Measurements from ENCODE around the gene VEPH1.

DNA sequence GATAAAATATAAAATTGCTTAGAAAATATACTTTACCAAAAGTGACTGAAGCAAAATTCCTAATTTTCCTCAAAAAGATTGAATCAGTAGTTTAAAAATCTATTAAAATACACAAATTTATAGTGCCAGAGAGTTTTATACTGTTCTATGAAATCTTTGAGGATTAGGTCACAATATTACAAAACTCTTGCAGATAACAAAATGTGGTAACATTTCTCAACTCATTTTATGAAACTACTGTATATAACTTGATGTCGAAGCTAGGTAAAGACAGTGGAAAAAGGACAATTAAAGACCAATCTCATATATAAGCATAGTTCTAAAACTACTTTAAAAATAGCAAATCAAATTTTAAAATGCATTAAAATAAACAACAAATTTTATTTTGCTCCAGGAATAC, 15.9 kb downstream of the VEPH1 start:
- TF ChIP-seq RAD21 (conservative IDR thresholded peaks at IDR 0.05 in 1 of 2, IDR thresholded peaks at IDR 0.05 in 1 of 2): no peak
- TF ChIP-seq POLR2A (IDR thresholded peaks at IDR 0.05; ENCODE audit: low read length): no peak
- TF ChIP-seq, protein P1, sequence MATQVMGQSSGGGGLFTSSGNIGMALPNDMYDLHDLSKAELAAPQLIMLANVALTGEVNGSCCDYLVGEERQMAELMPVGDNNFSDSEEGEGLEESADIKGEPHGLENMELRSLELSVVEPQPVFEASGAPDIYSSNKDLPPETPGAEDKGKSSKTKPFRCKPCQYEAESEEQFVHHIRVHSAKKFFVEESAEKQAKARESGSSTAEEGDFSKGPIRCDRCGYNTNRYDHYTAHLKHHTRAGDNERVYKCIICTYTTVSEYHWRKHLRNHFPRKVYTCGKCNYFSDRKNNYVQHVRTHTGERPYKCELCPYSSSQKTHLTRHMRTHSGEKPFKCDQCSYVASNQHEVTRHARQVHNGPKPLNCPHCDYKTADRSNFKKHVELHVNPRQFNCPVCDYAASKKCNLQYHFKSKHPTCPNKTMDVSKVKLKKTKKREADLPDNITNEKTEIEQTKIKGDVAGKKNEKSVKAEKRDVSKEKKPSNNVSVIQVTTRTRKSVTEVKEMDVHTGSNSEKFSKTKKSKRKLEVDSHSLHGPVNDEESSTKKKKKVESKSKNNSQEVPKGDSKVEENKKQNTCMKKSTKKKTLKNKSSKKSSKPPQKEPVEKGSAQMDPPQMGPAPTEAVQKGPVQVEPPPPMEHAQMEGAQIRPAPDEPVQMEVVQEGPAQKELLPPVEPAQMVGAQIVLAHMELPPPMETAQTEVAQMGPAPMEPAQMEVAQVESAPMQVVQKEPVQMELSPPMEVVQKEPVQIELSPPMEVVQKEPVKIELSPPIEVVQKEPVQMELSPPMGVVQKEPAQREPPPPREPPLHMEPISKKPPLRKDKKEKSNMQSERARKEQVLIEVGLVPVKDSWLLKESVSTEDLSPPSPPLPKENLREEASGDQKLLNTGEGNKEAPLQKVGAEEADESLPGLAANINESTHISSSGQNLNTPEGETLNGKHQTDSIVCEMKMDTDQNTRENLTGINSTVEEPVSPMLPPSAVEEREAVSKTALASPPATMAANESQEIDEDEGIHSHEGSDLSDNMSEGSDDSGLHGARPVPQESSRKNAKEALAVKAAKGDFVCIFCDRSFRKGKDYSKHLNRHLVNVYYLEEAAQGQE (IDR thresholded peaks at IDR 0.05): no peak
- TF ChIP-seq POLR2AphosphoS2 (conservative IDR thresholded peaks at IDR 0.05; ENCODE audit: low read length): no peak
- TF ChIP-seq, protein P2, sequence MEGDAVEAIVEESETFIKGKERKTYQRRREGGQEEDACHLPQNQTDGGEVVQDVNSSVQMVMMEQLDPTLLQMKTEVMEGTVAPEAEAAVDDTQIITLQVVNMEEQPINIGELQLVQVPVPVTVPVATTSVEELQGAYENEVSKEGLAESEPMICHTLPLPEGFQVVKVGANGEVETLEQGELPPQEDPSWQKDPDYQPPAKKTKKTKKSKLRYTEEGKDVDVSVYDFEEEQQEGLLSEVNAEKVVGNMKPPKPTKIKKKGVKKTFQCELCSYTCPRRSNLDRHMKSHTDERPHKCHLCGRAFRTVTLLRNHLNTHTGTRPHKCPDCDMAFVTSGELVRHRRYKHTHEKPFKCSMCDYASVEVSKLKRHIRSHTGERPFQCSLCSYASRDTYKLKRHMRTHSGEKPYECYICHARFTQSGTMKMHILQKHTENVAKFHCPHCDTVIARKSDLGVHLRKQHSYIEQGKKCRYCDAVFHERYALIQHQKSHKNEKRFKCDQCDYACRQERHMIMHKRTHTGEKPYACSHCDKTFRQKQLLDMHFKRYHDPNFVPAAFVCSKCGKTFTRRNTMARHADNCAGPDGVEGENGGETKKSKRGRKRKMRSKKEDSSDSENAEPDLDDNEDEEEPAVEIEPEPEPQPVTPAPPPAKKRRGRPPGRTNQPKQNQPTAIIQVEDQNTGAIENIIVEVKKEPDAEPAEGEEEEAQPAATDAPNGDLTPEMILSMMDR (IDR thresholded peaks at IDR 0.05): no peak
- no peak for TF ChIP-seq USF2 (IDR thresholded peaks at IDR 0.05)
- TF ChIP-seq PHF8 (IDR thresholded peaks at IDR 0.05; ENCODE audit: borderline replicate concordance, low read depth): no peak
- TF ChIP-seq MYC (IDR thresholded peaks at IDR 0.05; ENCODE audit: borderline replicate concordance, low read length): no peak
- TF ChIP-seq, protein P3, sequence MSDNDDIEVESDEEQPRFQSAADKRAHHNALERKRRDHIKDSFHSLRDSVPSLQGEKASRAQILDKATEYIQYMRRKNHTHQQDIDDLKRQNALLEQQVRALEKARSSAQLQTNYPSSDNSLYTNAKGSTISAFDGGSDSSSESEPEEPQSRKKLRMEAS (IDR thresholded peaks at IDR 0.05): no peak
- TF ChIP-seq SREBF2 (IDR thresholded peaks at IDR 0.05): no peak
- TF ChIP-seq CBX2 (IDR thresholded peaks at IDR 0.05; ENCODE audit: borderline replicate concordance, low read depth): no peak

All from A549 (cell line).